Measurements from ENCODE around the gene DAB2. TPM values are rescaled to one million over a fixed set of nuclear protein-coding genes. Genes with fewer than 3 reads are reported as not detected.

DAB2 gene
- total RNA-seq, 2 donors from 2014 or later = 15.6 to 38.1 TPM

GRCh38 chr5:39469777-39470415, 45.1 kb upstream of the DAB2 start:
- no peak overlapping the region for H3K4me3 ChIP-seq
- DNase-seq (ENCODE audit: low spot score) = no peak
- H3K9me3 ChIP-seq = no peaks in the 10 kb centered on the region
- WGBS = 77% methylated on average over 6 of the region's 6 CpGs
- TF ChIP-seq POLR2A (IDR thresholded peaks at IDR 0.05) (no peak), POLR2AphosphoS5 (IDR thresholded peaks at IDR 0.05) (no peak)
- H3K27ac ChIP-seq = no peak overlapping the region
- no peaks in the 10 kb centered on the region for H3K36me3 ChIP-seq
- intact Hi-C loops (cut with DNase I) = no loop called here
- no peaks in the 10 kb centered on the region for H3K4me1 ChIP-seq (replicated peaks)
- H3K27me3 ChIP-seq (replicated peaks; ENCODE audit: insufficient read depth) = no peaks in the 10 kb centered on the region

- intact Hi-C loops (cut with DNase I) = no loop called here
- no peaks in the 10 kb centered on the region for H3K27me3 ChIP-seq (replicated peaks; ENCODE audit: insufficient read depth)
- no peak overlapping the region for H3K4me3 ChIP-seq
- no peaks in the 10 kb centered on the region for H3K4me1 ChIP-seq (replicated peaks)
- H3K27ac ChIP-seq = no peak overlapping the region
- TF ChIP-seq POLR2A (IDR thresholded peaks at IDR 0.05) (no peak), POLR2AphosphoS5 (IDR thresholded peaks at IDR 0.05) (no peak), CTCF (IDR thresholded peaks at IDR 0.05) (no peak)
- 80% methylated on average over 1 of the region's 1 CpG for WGBS
- no peak for DNase-seq (ENCODE audit: low spot score)
- no peaks in the 10 kb centered on the region for H3K9me3 ChIP-seq
- H3K36me3 ChIP-seq = no peaks in the 10 kb centered on the region
These were observed 44.4 kb upstream of the DAB2 start for GRCh38 chr5:39469176-39469575.

- Histone ChIP-seq H3K4me3 (no peak overlapping the region), H3K4me1 (replicated peaks) (no peaks in the 10 kb centered on the region), H3K36me3 (no peaks in the 10 kb centered on the region), H3K27me3 (replicated peaks; ENCODE audit: insufficient read depth) (no peaks in the 10 kb centered on the region), H3K9me3 (no peaks in the 10 kb centered on the region), H3K27ac (no peak overlapping the region)
- no peak for DNase-seq (ENCODE audit: low spot score)
- intact Hi-C loops (cut with DNase I) = no loop called here
- no peak for TF ChIP-seq POLR2A (IDR thresholded peaks at IDR 0.05)
- TF ChIP-seq CTCF (IDR thresholded peaks at IDR 0.05) = no peak
- TF ChIP-seq POLR2AphosphoS5 (IDR thresholded peaks at IDR 0.05) = no peak
- 95% methylated on average over 1 of the region's 1 CpG for WGBS
These were observed 42.1 kb upstream of the DAB2 start for GRCh38 chr5:39466846-39467245.

GRCh38 chr5:39465843-39466242, 41.1 kb upstream of the DAB2 start:
- DNase-seq (ENCODE audit: low spot score) = no peak
- intact Hi-C loops (cut with DNase I) = no loop called here
- Histone ChIP-seq H3K9me3 (no peaks in the 10 kb centered on the region), H3K4me1 (replicated peaks) (no peaks in the 10 kb centered on the region), H3K27me3 (replicated peaks; ENCODE audit: insufficient read depth) (no peaks in the 10 kb centered on the region), H3K36me3 (no peaks in the 10 kb centered on the region), H3K27ac (no peak overlapping the region), H3K4me3 (no peak overlapping the region)
- TF ChIP-seq POLR2A (IDR thresholded peaks at IDR 0.05) = no peak
- no peak for TF ChIP-seq POLR2AphosphoS5 (IDR thresholded peaks at IDR 0.05)
- no peak for TF ChIP-seq CTCF (IDR thresholded peaks at IDR 0.05)
- WGBS = 55% methylated on average over 2 of the region's 2 CpGs

GRCh38 chr5:39465097-39465496, 40.3 kb upstream of the DAB2 start:
- H3K27ac ChIP-seq = no peak overlapping the region
- no peaks in the 10 kb centered on the region for H3K36me3 ChIP-seq
- H3K4me3 ChIP-seq = no peak overlapping the region
- H3K4me1 ChIP-seq (replicated peaks) = no peaks in the 10 kb centered on the region
- 22% methylated on average over 2 of the region's 2 CpGs for WGBS
- intact Hi-C loops (cut with DNase I) = no loop called here
- H3K27me3 ChIP-seq (replicated peaks; ENCODE audit: insufficient read depth) = no peaks in the 10 kb centered on the region
- no peaks in the 10 kb centered on the region for H3K9me3 ChIP-seq
- no peak for DNase-seq (ENCODE audit: low spot score)
- TF ChIP-seq POLR2A (IDR thresholded peaks at IDR 0.05) = no peak
- TF ChIP-seq CTCF (IDR thresholded peaks at IDR 0.05) = no peak
